Measurements from ENCODE around the gene C12orf50. TPM values are rescaled to one million over a fixed set of nuclear protein-coding genes. Genes with fewer than 3 reads are reported as not detected.

The C12orf50 gene
- total RNA-seq, 1 donor from 2014 or later: 0.07 TPM

GRCh38 chr12:88057994-88058718 lies 29.0 kb upstream of the C12orf50 start:
- ATAC-seq (ENCODE audit: low read depth): no peak
- intact Hi-C loops (cut with micrococcal nuclease): no loop called here
- no peaks in the 10 kb centered on the region for H3K27me3 Mint-ChIP-seq
- H3K9me3 Mint-ChIP-seq: no peaks in the 10 kb centered on the region
- no peak overlapping the region for H3K4me3 Mint-ChIP-seq
- H3K4me1 Mint-ChIP-seq: peaks cover 11% of the 10 kb centered on the region
- ChIA-PET CTCF (no interaction called here), POLR2A (no interaction called here)
- peaks cover 60% of the 10 kb centered on the region for H3K36me3 Mint-ChIP-seq (ENCODE audit: low read depth)
- TF ChIP-seq, protein P1, sequence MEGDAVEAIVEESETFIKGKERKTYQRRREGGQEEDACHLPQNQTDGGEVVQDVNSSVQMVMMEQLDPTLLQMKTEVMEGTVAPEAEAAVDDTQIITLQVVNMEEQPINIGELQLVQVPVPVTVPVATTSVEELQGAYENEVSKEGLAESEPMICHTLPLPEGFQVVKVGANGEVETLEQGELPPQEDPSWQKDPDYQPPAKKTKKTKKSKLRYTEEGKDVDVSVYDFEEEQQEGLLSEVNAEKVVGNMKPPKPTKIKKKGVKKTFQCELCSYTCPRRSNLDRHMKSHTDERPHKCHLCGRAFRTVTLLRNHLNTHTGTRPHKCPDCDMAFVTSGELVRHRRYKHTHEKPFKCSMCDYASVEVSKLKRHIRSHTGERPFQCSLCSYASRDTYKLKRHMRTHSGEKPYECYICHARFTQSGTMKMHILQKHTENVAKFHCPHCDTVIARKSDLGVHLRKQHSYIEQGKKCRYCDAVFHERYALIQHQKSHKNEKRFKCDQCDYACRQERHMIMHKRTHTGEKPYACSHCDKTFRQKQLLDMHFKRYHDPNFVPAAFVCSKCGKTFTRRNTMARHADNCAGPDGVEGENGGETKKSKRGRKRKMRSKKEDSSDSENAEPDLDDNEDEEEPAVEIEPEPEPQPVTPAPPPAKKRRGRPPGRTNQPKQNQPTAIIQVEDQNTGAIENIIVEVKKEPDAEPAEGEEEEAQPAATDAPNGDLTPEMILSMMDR (IDR thresholded peaks at IDR 0.05): no peak
- no peak for DNase-seq
- no peak overlapping the region for H3K27ac Mint-ChIP-seq

DNA sequence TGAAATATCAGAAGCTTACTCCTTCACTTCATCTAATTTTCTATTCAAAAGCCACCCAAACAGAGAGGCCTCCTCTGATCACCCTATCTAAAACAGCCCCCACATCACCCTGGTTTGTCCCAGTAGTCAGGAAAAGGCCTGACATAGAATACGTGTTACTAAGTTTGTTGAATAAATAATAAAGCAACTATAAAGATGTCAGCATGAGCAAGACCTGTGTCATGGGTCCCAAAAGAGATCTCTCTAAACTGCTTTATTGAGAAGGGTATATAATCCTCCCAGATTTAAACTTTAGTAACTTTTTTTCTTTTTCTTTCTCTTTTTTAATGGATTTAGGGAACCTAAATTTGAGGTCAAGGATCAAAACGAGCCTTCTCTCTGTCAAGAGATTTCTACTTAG lies 27.4 kb upstream of the C12orf50 start:
- TF ChIP-seq, protein P1 (IDR thresholded peaks at IDR 0.05): no peak
- DNase-seq: no peak
- ChIA-PET CTCF (no interaction called here), POLR2A (no interaction called here)
- Mint-ChIP-seq H3K27ac (no peak overlapping the region), H3K27me3 (no peaks in the 10 kb centered on the region), H3K36me3 (ENCODE audit: low read depth) (peaks cover 55% of the 10 kb centered on the region), H3K9me3 (no peaks in the 10 kb centered on the region), H3K4me3 (no peak overlapping the region), H3K4me1 (no peaks in the 10 kb centered on the region)
- intact Hi-C loops (cut with micrococcal nuclease): no loop called here
- no peak for ATAC-seq (ENCODE audit: low read depth)

GRCh38 chr12:88052686-88053085 lies 23.5 kb upstream of the C12orf50 start:
- DNase-seq: no peak
- TF ChIP-seq, protein P1 (IDR thresholded peaks at IDR 0.05): no peak

DNA sequence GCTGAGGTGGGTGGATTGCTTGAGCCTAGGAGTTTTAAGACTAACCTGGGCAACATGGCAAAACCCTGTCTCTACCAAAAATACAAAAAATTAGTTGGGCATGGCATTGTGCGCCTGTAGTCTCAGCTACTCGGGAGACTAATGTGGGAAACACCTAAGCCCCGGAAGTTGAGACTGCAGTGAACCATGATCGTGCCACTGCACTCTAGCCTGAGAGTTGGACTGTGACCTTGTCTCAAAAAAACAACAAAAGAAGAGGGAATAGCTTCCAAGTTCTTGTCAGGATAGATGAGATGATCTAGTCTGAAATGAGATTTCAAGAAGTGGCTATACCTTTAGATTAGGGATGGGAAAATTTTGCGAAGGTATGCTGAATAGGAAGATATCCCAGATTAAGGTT lies 14.8 kb upstream of the C12orf50 start:
- Mint-ChIP-seq H3K36me3 (ENCODE audit: low read depth) (peaks cover 57% of the 10 kb centered on the region), H3K4me3 (no peak overlapping the region), H3K9me3 (no peaks in the 10 kb centered on the region), H3K4me1 (peaks cover 8% of the 10 kb centered on the region), H3K27me3 (no peaks in the 10 kb centered on the region), H3K27ac (no peak overlapping the region)
- DNase-seq (no peak), ATAC-seq (ENCODE audit: low read depth) (no peak)
- ChIA-PET CTCF (no interaction called here), POLR2A (no interaction called here)
- intact Hi-C loops (cut with micrococcal nuclease): no loop called here
- TF ChIP-seq, protein P1 (IDR thresholded peaks at IDR 0.05): no peak

More at GRCh38 chr12:88052686-88053085, 23.5 kb upstream of the C12orf50 start:
- H3K36me3 Mint-ChIP-seq (ENCODE audit: low read depth): peaks cover 50% of the 10 kb centered on the region
- CTCF ChIA-PET: no interaction called here
- POLR2A ChIA-PET: no interaction called here
- no peaks in the 10 kb centered on the region for H3K4me1 Mint-ChIP-seq
- intact Hi-C loops (cut with micrococcal nuclease): loop anchor here (5.0 kb wide), 1 partner anchor 40 kb away; no protein-coding TSS in a partner anchor
- H3K4me3 Mint-ChIP-seq: no peak overlapping the region
- no peak for ATAC-seq (ENCODE audit: low read depth)
- H3K27ac Mint-ChIP-seq: no peak overlapping the region
- no peaks in the 10 kb centered on the region for H3K27me3 Mint-ChIP-seq
- H3K9me3 Mint-ChIP-seq: no peaks in the 10 kb centered on the region

DNA sequence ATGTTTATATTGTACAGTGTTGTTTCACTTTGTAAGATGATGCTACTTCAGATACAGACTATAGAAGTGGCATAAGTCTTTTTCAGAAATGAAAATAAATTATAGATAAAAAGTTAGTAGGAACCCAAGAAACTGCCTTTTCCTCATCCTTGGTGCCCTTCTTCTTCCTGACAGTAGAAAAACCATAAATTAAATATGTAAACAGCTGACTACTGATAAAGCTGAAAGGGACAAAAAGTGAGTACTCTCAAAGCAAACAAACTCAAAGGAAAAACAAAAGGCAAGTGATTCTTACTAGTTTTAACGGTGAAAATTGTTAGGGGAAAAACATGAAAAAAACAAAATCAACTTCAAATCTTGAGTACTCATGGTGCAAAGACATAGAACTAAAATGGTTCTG lies 8.6 kb upstream of the C12orf50 start:
- peaks cover 34% of the 10 kb centered on the region for H3K4me1 Mint-ChIP-seq
- CTCF ChIA-PET: no interaction called here
- H3K27ac Mint-ChIP-seq: no peak overlapping the region

More for the DNA sequence above, 8.6 kb upstream of the C12orf50 start:
- TF ChIP-seq, protein P1 (IDR thresholded peaks at IDR 0.05): no peak
- no peak for DNase-seq
- Mint-ChIP-seq H3K4me3 (no peak overlapping the region), H3K36me3 (ENCODE audit: low read depth) (peaks cover 18% of the 10 kb centered on the region), H3K9me3 (no peaks in the 10 kb centered on the region), H3K27me3 (no peaks in the 10 kb centered on the region)
- intact Hi-C loops (cut with micrococcal nuclease): loop anchor here (10.0 kb wide), 1 partner anchor 1127 kb away; no protein-coding TSS in a partner anchor
- POLR2A ChIA-PET: no interaction called here
- no peak for ATAC-seq (ENCODE audit: low read depth)
